ENCODE data around the gene CREG2.

The CREG2 gene

GRCh38 chr2:101305035-101305434, 82.3 kb downstream of the CREG2 start:
- no peak for TF ChIP-seq MYC (IDR thresholded peaks at IDR 0.05; ENCODE audit: low read depth, low read length)
- no peak for TF ChIP-seq POLR2A (IDR thresholded peaks at IDR 0.05; ENCODE audit: extremely low read depth, insufficient read length)
- no peak for TF ChIP-seq CTCF (IDR thresholded peaks at IDR 0.05; ENCODE audit: low read depth, low read length)
- TF ChIP-seq MAX (IDR thresholded peaks at IDR 0.05; ENCODE audit: low read depth, low read length): no peak

GRCh38 chr2:101303688-101304087, 83.6 kb downstream of the CREG2 start:
- no peak for TF ChIP-seq POLR2A (IDR thresholded peaks at IDR 0.05; ENCODE audit: extremely low read depth, insufficient read length)
- TF ChIP-seq MAX (IDR thresholded peaks at IDR 0.05; ENCODE audit: low read depth, low read length): no peak
- TF ChIP-seq CTCF (IDR thresholded peaks at IDR 0.05; ENCODE audit: low read depth, low read length): no peak
- no peak for TF ChIP-seq MYC (IDR thresholded peaks at IDR 0.05; ENCODE audit: low read depth, low read length)
- DNase-seq (ENCODE audit: low read depth): no peak
- no peak overlapping the region for H3K4me3 ChIP-seq (ENCODE audit: low read depth, low read length)

More at GRCh38 chr2:101305035-101305434, 82.3 kb downstream of the CREG2 start:
- H3K4me3 ChIP-seq (ENCODE audit: low read depth, low read length): peak overlapping the region; percentile 83
- no peak for DNase-seq (ENCODE audit: low read depth)

DNA sequence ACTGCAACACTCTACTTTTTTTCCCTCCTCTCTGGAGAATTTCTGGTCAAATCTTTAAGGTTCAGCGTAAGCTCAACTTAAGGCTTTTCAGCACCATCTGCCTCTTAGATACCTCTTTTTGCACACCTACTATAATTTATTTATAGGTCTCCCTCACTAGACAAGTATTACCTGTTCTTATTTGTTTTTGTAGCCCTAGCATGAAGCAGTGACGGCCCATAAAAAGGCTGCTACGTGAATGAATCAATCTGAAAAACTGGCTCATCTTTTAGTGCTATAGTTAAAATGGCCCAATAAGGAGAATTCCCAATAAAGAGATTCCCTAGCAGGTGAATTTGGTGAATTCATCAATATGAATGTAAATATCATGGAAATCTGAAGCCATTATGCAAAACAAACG, 85.3 kb downstream of the CREG2 start:
- H3K4me3 ChIP-seq (ENCODE audit: low read depth, low read length): no peak overlapping the region
- no peak for TF ChIP-seq MYC (IDR thresholded peaks at IDR 0.05; ENCODE audit: low read depth, low read length)
- DNase-seq (ENCODE audit: low read depth): no peak

GRCh38 chr2:101300836-101301235, 86.5 kb downstream of the CREG2 start:
- no peak overlapping the region for H3K4me3 ChIP-seq (ENCODE audit: low read depth, low read length)
- TF ChIP-seq MYC (IDR thresholded peaks at IDR 0.05; ENCODE audit: low read depth, low read length): no peak
- no peak for TF ChIP-seq POLR2A (IDR thresholded peaks at IDR 0.05; ENCODE audit: extremely low read depth, insufficient read length)
- no peak for TF ChIP-seq CTCF (IDR thresholded peaks at IDR 0.05; ENCODE audit: low read depth, low read length)
- TF ChIP-seq MAX (IDR thresholded peaks at IDR 0.05; ENCODE audit: low read depth, low read length): no peak
- DNase-seq (ENCODE audit: low read depth): no peak

GRCh38 chr2:101300164-101300563, 87.1 kb downstream of the CREG2 start:
- no peak for DNase-seq (ENCODE audit: low read depth)
- no peak for TF ChIP-seq POLR2A (IDR thresholded peaks at IDR 0.05; ENCODE audit: extremely low read depth, insufficient read length)
- no peak for TF ChIP-seq MYC (IDR thresholded peaks at IDR 0.05; ENCODE audit: low read depth, low read length)
- no peak for TF ChIP-seq CTCF (IDR thresholded peaks at IDR 0.05; ENCODE audit: low read depth, low read length)
- no peak for TF ChIP-seq MAX (IDR thresholded peaks at IDR 0.05; ENCODE audit: low read depth, low read length)
- H3K4me3 ChIP-seq (ENCODE audit: low read depth, low read length): no peak overlapping the region

- TF ChIP-seq CTCF (IDR thresholded peaks at IDR 0.05; ENCODE audit: low read depth, low read length): no peak
- TF ChIP-seq POLR2A (IDR thresholded peaks at IDR 0.05; ENCODE audit: extremely low read depth, insufficient read length): no peak
- no peak for TF ChIP-seq MYC (IDR thresholded peaks at IDR 0.05; ENCODE audit: low read depth, low read length)
- no peak for TF ChIP-seq MAX (IDR thresholded peaks at IDR 0.05; ENCODE audit: low read depth, low read length)
- no peak overlapping the region for H3K4me3 ChIP-seq (ENCODE audit: low read depth, low read length)
- DNase-seq (ENCODE audit: low read depth): no peak
These were observed 87.7 kb downstream of the CREG2 start for GRCh38 chr2:101299604-101300003.

Measured in NB4 (cell line).